NT2/D1 (cell line): ENCODE results near the gene TFDP2.
"Not testable (repeated sequence)": the region's sequence is repeated elsewhere in the genome, so short reads cannot be mapped to it uniquely, and the experiment has no call there.

Experiments
- DNase-seq: peaks from one replicate; pipeline ENCODE4 v3.0.0-alpha.2; 2011; ENCODE audit warnings: low read depth, low spot score
- H3K27me3 ChIP-seq: 2 replicates; pipeline ENCODE4 v1.6.0; 2011; ENCODE audit warnings: mild to moderate bottlenecking; ENCODE audit not compliant: insufficient read length, insufficient read depth
- H3K36me3 ChIP-seq: 2 replicates; pipeline ENCODE4 v1.6.1; 2011; ENCODE audit warnings: mild to moderate bottlenecking, low read length, mixed read lengths; ENCODE audit not compliant: insufficient read depth, insufficient read length
- H3K4me1 ChIP-seq: 2 replicates; pipeline ENCODE4 v1.5.1; 2011; ENCODE audit not compliant: insufficient read depth, insufficient read length
- H3K4me3 ChIP-seq: 2 replicates; pipeline ENCODE4 v1.5.1; 2011; ENCODE audit warnings: low read depth; ENCODE audit not compliant: insufficient read length
- H3K9ac ChIP-seq: 2 replicates; pipeline ENCODE4 v1.6.0; 2011; ENCODE audit warnings: low read depth; ENCODE audit not compliant: insufficient read length
- H3K9me3 ChIP-seq: 2 replicates; pipeline ENCODE4 v1.5.1; 2011; ENCODE audit warnings: mild to moderate bottlenecking, low read length; ENCODE audit not compliant: insufficient read depth
- SUZ12 ChIP-seq: IDR thresholded peaks from 2 replicates; pipeline ENCODE4 v1.6.1; 2011; ENCODE audit not compliant: insufficient read length, insufficient read depth; ENCODE audit errors: extremely low read depth
- YY1 ChIP-seq: IDR thresholded peaks from 2 replicates; pipeline ENCODE4 v1.6.1; 2011; ENCODE audit not compliant: insufficient read length, insufficient read depth
- ZNF274 ChIP-seq: IDR thresholded peaks from 2 replicates; pipeline ENCODE4 v1.6.1; 2011; ENCODE audit warnings: mild to moderate bottlenecking, low read depth, low read length

TFDP2 gene

DNA sequence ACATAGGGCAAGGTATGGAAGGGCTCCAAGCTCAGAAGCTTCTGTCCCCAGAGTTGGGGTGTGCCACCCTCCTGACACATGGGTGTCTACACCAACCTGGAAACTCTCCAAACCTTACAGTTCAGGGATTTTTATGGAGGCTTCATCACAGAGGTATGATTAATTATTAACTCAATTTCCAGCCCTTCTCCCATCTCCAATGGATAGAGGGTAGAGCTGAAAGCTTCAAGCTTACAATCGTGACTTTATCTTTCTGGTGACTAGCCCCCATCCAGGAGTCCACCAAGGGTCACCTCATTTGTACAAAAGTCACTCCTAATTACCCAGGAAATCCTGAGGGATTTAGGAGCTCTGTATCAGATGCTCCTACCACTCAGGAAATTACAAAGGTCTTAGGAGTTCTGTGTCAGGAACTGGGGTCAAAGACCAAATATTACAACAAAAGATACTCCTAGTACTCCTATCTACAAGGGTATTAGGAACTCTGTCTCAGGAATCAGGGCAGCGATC lies 62.7 kb downstream of the TFDP2 start:
- H3K9me3 ChIP-seq = no peaks in the 10 kb centered on the region
- H3K27me3 ChIP-seq = no peaks in the 10 kb centered on the region
- H3K4me3 ChIP-seq = no peak overlapping the region
- no peak for TF ChIP-seq YY1
- no peak for TF ChIP-seq SUZ12
- TF ChIP-seq ZNF274 = no peak
- H3K9ac ChIP-seq = no peak overlapping the region
- no peaks in the 10 kb centered on the region for H3K4me1 ChIP-seq
- DNase-seq = no peak
- H3K36me3 ChIP-seq = no peaks in the 10 kb centered on the region

DNA sequence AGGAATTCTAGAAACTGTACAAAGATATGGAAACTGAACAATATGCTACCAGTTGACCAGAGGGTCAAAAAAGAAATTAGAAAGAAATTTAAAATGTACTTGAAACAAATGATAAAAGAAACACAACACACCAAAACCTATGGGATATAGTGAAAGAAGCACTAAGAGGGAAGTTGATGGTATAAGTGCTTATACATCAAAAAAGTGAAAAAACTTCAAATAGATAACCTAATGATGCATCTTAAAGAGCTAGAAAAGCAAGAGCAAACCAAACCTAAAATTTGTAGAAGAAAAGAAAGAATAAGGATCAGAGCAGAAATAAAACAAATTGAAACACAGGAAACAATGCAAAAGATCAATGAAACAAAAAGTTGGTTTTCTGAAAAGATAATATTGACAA lies 68.2 kb downstream of the TFDP2 start:
- H3K9ac ChIP-seq = no peak overlapping the region
- H3K27me3 ChIP-seq = no peaks in the 10 kb centered on the region
- TF ChIP-seq YY1 = no peak
- TF ChIP-seq ZNF274 = no peak
- TF ChIP-seq SUZ12 = no peak
- DNase-seq = no peak
- no peak overlapping the region for H3K4me3 ChIP-seq
- no peaks in the 10 kb centered on the region for H3K9me3 ChIP-seq
- H3K36me3 ChIP-seq = no peaks in the 10 kb centered on the region
- H3K4me1 ChIP-seq = peaks cover 2% of the 10 kb centered on the region

GRCh38 chr3:142077859-142078500 lies 71.4 kb downstream of the TFDP2 start:
- TF ChIP-seq ZNF274 = no peak
- no peak for TF ChIP-seq YY1
- no peak for TF ChIP-seq SUZ12
- Histone ChIP-seq H3K4me1 (peaks cover 2% of the 10 kb centered on the region), H3K9ac (no peak overlapping the region), H3K4me3 (no peak overlapping the region), H3K27me3 (no peaks in the 10 kb centered on the region), H3K9me3 (no peaks in the 10 kb centered on the region), H3K36me3 (no peaks in the 10 kb centered on the region)
- DNase-seq = no peak

GRCh38 chr3:142077155-142077858 lies 72.0 kb downstream of the TFDP2 start:
- no peak for DNase-seq
- H3K27me3 ChIP-seq = no peaks in the 10 kb centered on the region

GRCh38 chr3:142075656-142076055 lies 73.7 kb downstream of the TFDP2 start:
- DNase-seq, H3K4me1 ChIP-seq, H3K27me3 ChIP-seq, H3K4me3 ChIP-seq, H3K9ac ChIP-seq, H3K9me3 ChIP-seq, H3K36me3 ChIP-seq: not testable (repeated sequence)

More at GRCh38 chr3:142077155-142077858, 72.0 kb downstream of the TFDP2 start:
- H3K36me3 ChIP-seq = no peaks in the 10 kb centered on the region
- peaks cover 2% of the 10 kb centered on the region for H3K4me1 ChIP-seq
- H3K4me3 ChIP-seq = no peak overlapping the region
- no peak for TF ChIP-seq SUZ12
- no peak for TF ChIP-seq YY1
- TF ChIP-seq ZNF274 = no peak
- no peaks in the 10 kb centered on the region for H3K9me3 ChIP-seq
- no peak overlapping the region for H3K9ac ChIP-seq

- DNase-seq = no peak
- no peaks in the 10 kb centered on the region for H3K9me3 ChIP-seq
- no peak overlapping the region for H3K4me3 ChIP-seq
- no peak overlapping the region for H3K9ac ChIP-seq
- H3K27me3 ChIP-seq = no peaks in the 10 kb centered on the region
- H3K36me3 ChIP-seq = no peaks in the 10 kb centered on the region
- no peaks in the 10 kb centered on the region for H3K4me1 ChIP-seq
- TF ChIP-seq YY1 (no peak), SUZ12 (no peak), ZNF274 (no peak)
Observed at GRCh38 chr3:142072816-142073215, 76.5 kb downstream of the TFDP2 start.

- peak; percentile 35 for DNase-seq
- peaks cover 3% of the 10 kb centered on the region for H3K4me1 ChIP-seq
- no peaks in the 10 kb centered on the region for H3K27me3 ChIP-seq
- H3K9me3 ChIP-seq = no peaks in the 10 kb centered on the region
- H3K36me3 ChIP-seq = no peaks in the 10 kb centered on the region
- no peak overlapping the region for H3K9ac ChIP-seq
- no peak for TF ChIP-seq ZNF274
- no peak for TF ChIP-seq YY1
- no peak for TF ChIP-seq SUZ12
- H3K4me3 ChIP-seq = no peak overlapping the region
Observed at GRCh38 chr3:142065932-142066331, 83.4 kb downstream of the TFDP2 start.
